H1 (cell line): ENCODE data around the gene ITGB2.

Source experiments
- CBX5 ChIP-seq: fragments of 300-800, 300-1000 bp; sonication (generic); IDR thresholded peaks from 2 replicates; pipeline ENCODE4 v1.7.1; 2016; ENCODE audit warnings: antibody characterized with exemption, low read length, low read depth
- EZH2 ChIP-seq: fragments of 200-600 bp; sonication (generic); IDR thresholded peaks from 2 replicates; pipeline ENCODE4 v1.7.1; 2012; ENCODE audit warnings: low read depth, mild to moderate bottlenecking, moderate library complexity, low read length, inconsistent platforms; ENCODE audit not compliant: severe bottlenecking
- GABPA ChIP-seq: IDR thresholded peaks from 2 replicates; pipeline ENCODE4 v1.6.1; 2011; ENCODE audit warnings: mild to moderate bottlenecking, low read length, moderate library complexity, borderline replicate concordance; ENCODE audit not compliant: insufficient read depth
- JUND ChIP-seq: IDR thresholded peaks from 2 replicates; pipeline ENCODE4 v1.6.1; 2011; ENCODE audit warnings: mild to moderate bottlenecking, improper control_type of control experiment, low read length
- POLR2A ChIP-seq, 2 experiments: IDR thresholded peaks; 1 replicate in 1 of 2; 2 replicates in 1 of 2; pipeline ENCODE4 v1.6.1; 2011; ENCODE audit warnings: low read depth in 2 of 2, low read length in 2 of 2, mild to moderate bottlenecking in 2 of 2; ENCODE audit errors: control extremely low read depth in 1 of 2
- RAD21 ChIP-seq, 2 experiments: IDR thresholded peaks in 1 of 2; conservative IDR thresholded peaks in 1 of 2; 2 replicates each; pipeline ENCODE4 v1.6.1; 2011; ENCODE audit warnings: low read depth in 2 of 2, low read length in 2 of 2, improper control_type of control experiment in 1 of 2, inconsistent platforms in 1 of 2, mild to moderate bottlenecking in 1 of 2, moderate library complexity in 1 of 2
- SIX5 ChIP-seq: IDR thresholded peaks from 2 replicates; pipeline ENCODE4 v1.6.1; 2011; ENCODE audit warnings: mild to moderate bottlenecking, low read depth, low read length
- SUZ12 ChIP-seq: fragments of 200-600 bp; sonication (generic); IDR thresholded peaks from 2 replicates; pipeline ENCODE4 v1.6.1; 2012; ENCODE audit warnings: mild to moderate bottlenecking, inconsistent platforms, low read length, moderate library complexity, mixed read lengths
- TAF7 ChIP-seq: optimal IDR thresholded peaks from 2 replicates; pipeline ENCODE3; 2011; ENCODE audit warnings: low read depth, mild to moderate bottlenecking, inconsistent platforms, low read length, moderate library complexity, borderline replicate concordance
- TBP ChIP-seq: IDR thresholded peaks from 2 replicates; pipeline ENCODE4 v1.6.1; 2011; ENCODE audit warnings: low read depth, low read length, improper control_type of control experiment
- YY1 ChIP-seq: IDR thresholded peaks from 2 replicates; pipeline ENCODE4 v1.6.1; 2011; ENCODE audit warnings: low read depth, mild to moderate bottlenecking, low read length
- TF ChIP-seq, protein P1 (sequence below): IDR thresholded peaks from 2 replicates; pipeline ENCODE4 v1.6.1; 2012; ENCODE audit warnings: inconsistent platforms
- TF ChIP-seq, protein P2 (sequence below), 3 experiments: IDR thresholded peaks; 1 replicate in 2 of 3; 2 replicates in 1 of 3; pipeline versions ENCODE4 v1.5.1 to v1.6.1; 2011; ENCODE audit warnings: low read length in 3 of 3, mild to moderate bottlenecking in 3 of 3, inconsistent platforms in 2 of 3, low read depth in 1 of 3, moderate library complexity in 1 of 3; ENCODE audit not compliant: insufficient read depth in 1 of 3; ENCODE audit errors: control extremely low read depth in 1 of 3

DNA sequence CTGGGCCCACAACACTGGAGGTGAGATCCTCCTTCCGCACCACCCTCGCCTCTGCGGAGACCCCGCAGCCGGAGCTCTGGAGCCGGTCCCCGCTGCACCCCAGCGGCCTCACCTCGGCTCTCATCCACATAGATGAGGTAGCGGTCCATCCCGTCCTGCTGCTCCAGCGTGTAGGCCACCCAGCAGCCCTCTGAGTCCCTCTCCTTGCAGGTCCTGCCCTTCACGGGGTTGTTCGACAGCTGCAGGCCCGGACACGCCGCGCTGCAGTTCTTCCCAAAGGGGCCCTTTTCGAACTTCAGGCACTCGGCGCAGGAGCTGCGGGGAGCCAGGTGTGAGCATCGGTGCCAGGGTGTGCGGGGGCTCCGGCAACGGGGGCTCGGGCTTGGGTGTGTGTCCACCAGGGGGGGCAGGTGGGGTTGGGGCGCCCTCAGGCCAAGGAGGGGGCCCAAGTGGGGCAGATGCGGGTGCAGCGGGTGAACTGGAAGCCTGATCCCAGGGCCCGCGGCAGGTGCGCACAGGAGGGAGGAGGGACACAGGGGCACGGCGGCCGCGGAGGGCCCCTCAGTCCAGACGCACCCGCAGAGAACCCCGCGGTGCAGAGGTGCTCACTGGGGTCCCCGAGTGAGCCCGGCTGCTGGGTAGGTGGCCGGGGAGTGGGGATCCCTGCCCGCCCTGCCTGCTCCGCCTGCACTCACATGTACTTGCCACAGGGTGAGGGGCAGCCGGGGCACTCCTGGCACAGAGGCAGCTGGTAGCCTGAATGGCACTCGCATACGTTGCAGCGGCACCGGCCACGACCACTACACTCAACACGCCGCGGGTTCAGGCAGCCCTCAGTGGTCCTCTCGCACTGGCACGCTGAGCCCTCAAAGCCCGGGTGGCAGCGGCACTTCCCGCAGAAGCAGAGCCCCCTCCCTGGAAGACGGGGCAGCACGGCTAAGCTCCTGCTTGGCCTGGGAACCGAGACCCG, 31.8 kb downstream of the ITGB2 start:
- no peak for TF ChIP-seq JUND
- no peak for TF ChIP-seq EZH2
- no peak for TF ChIP-seq GABPA
- TF ChIP-seq YY1, result no peak
- no peak for TF ChIP-seq SUZ12
- TF ChIP-seq, protein P1, sequence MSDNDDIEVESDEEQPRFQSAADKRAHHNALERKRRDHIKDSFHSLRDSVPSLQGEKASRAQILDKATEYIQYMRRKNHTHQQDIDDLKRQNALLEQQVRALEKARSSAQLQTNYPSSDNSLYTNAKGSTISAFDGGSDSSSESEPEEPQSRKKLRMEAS, result no peak
- TF ChIP-seq SIX5, result no peak
- no peak for TF ChIP-seq POLR2A (IDR thresholded peaks at IDR 0.05; ENCODE audit: control extremely low read depth in 1 of 2, low read depth in 2 of 2, low read length in 2 of 2)
- TF ChIP-seq RAD21 (IDR thresholded peaks at IDR 0.05 in 1 of 2, conservative IDR thresholded peaks at IDR 0.05 in 1 of 2; ENCODE audit: low read depth in 2 of 2, low read length in 2 of 2), result no peak
- no peak for TF ChIP-seq CBX5
- TF ChIP-seq, protein P2, sequence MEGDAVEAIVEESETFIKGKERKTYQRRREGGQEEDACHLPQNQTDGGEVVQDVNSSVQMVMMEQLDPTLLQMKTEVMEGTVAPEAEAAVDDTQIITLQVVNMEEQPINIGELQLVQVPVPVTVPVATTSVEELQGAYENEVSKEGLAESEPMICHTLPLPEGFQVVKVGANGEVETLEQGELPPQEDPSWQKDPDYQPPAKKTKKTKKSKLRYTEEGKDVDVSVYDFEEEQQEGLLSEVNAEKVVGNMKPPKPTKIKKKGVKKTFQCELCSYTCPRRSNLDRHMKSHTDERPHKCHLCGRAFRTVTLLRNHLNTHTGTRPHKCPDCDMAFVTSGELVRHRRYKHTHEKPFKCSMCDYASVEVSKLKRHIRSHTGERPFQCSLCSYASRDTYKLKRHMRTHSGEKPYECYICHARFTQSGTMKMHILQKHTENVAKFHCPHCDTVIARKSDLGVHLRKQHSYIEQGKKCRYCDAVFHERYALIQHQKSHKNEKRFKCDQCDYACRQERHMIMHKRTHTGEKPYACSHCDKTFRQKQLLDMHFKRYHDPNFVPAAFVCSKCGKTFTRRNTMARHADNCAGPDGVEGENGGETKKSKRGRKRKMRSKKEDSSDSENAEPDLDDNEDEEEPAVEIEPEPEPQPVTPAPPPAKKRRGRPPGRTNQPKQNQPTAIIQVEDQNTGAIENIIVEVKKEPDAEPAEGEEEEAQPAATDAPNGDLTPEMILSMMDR (IDR thresholded peaks at IDR 0.05; ENCODE audit: control extremely low read depth in 1 of 3, insufficient read depth in 1 of 3, low read depth in 1 of 3, low read length in 3 of 3), result no peak
- no peak for TF ChIP-seq TAF7
- TF ChIP-seq TBP, result no peak
